Measurements from ENCODE around the gene ADIPOR2.

Gene ADIPOR2, protein sequence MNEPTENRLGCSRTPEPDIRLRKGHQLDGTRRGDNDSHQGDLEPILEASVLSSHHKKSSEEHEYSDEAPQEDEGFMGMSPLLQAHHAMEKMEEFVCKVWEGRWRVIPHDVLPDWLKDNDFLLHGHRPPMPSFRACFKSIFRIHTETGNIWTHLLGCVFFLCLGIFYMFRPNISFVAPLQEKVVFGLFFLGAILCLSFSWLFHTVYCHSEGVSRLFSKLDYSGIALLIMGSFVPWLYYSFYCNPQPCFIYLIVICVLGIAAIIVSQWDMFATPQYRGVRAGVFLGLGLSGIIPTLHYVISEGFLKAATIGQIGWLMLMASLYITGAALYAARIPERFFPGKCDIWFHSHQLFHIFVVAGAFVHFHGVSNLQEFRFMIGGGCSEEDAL

DNA sequence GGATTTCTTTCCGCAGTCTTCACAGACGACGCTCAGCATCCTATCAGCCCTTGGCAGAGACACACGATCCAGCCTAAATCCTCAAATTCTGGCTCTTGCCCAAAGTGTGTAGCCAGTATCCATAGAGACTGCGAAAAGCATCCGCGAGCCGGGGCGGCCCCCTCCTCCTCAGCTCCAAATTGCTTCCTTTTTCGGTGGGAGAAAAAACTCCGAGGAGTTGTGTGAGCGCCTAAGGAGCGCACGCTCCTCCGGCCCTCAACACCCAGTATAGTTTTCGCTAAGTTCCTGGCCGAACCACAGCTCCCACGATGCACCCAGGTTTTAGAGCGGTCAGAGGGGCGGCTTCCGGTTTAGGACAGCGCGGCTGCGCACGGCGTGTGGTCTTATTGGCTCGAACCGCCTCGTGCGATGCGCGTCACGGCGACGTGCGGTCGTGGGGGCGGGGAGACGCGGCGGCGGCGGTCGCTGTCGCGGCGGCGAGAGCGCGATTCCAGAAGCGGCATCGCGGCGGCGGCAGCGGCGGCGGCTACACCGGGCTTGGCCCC lies at the start of gene ADIPOR2:
Gene ADIPOR2 (plus strand): TSS at position 493 of the 545 bp plus-strand sequence. CDS start 63,274 bp downstream, outside the sequence.
- Histone ChIP-seq H3K27me3 (no peaks in the 10 kb centered on the region), H3K4me3 (peak within 1 kb of the TSS; percentile 72 to 98), H3K4me1 (peaks cover 0 to 23% (median 18%) of the 10 kb centered on the region in 4 donors), H3K27ac (peak within 1 kb of the TSS; percentile 94 to 95), H3K9me3 (no peaks in the 10 kb centered on the region), H3K36me3 (no peaks in the 10 kb centered on the region)
- TF ChIP-seq, protein P1, sequence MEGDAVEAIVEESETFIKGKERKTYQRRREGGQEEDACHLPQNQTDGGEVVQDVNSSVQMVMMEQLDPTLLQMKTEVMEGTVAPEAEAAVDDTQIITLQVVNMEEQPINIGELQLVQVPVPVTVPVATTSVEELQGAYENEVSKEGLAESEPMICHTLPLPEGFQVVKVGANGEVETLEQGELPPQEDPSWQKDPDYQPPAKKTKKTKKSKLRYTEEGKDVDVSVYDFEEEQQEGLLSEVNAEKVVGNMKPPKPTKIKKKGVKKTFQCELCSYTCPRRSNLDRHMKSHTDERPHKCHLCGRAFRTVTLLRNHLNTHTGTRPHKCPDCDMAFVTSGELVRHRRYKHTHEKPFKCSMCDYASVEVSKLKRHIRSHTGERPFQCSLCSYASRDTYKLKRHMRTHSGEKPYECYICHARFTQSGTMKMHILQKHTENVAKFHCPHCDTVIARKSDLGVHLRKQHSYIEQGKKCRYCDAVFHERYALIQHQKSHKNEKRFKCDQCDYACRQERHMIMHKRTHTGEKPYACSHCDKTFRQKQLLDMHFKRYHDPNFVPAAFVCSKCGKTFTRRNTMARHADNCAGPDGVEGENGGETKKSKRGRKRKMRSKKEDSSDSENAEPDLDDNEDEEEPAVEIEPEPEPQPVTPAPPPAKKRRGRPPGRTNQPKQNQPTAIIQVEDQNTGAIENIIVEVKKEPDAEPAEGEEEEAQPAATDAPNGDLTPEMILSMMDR (IDR thresholded peaks at IDR 0.05) = no peak
- DNase-seq = peak; percentile 94 to 97
- intact Hi-C loops (cut with DNase I; ENCODE audit: low total_unique reads) = loop anchor here (5.0 kb wide), 1 partner anchor 38 kb away; no protein-coding TSS in a partner anchor

DNA sequence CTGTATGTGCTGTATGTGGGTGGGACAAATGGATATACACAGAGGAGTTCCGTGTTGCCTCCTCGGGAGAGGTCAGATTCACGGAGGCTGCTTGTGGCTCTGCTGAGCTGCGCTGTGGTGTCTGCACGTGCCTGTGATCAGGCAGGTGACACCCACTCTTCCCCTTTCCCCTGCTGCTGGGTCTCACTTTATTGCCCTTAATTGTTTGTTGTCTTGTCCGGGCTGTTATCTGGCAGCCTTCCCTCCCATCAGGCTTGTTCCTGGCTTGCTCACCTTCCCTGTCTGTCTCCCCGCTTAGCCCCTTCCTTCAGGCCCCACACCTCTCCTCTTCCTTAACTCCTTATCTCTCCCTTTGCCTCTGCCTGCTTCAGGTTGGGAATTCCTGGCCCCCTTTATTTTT lies 48.4 kb upstream of the ADIPOR2 start:
- no peaks in the 10 kb centered on the region for H3K9me3 ChIP-seq
- TF ChIP-seq, protein P1 (IDR thresholded peaks at IDR 0.05) = no peak
- H3K27ac ChIP-seq = no peak overlapping the region
- H3K4me3 ChIP-seq = no peak overlapping the region
- DNase-seq = no peak
- H3K36me3 ChIP-seq = peaks cover 0 to 6% (median 0%) of the 10 kb centered on the region in 3 donors
- H3K27me3 ChIP-seq = no peaks in the 10 kb centered on the region
- intact Hi-C loops (cut with DNase I; ENCODE audit: low total_unique reads) = loop anchor here (10.0 kb wide), 1 partner anchor 302 kb away; no protein-coding TSS in a partner anchor
- H3K4me1 ChIP-seq = peaks cover 0 to 13% (median 9%) of the 10 kb centered on the region in 4 donors

DNA sequence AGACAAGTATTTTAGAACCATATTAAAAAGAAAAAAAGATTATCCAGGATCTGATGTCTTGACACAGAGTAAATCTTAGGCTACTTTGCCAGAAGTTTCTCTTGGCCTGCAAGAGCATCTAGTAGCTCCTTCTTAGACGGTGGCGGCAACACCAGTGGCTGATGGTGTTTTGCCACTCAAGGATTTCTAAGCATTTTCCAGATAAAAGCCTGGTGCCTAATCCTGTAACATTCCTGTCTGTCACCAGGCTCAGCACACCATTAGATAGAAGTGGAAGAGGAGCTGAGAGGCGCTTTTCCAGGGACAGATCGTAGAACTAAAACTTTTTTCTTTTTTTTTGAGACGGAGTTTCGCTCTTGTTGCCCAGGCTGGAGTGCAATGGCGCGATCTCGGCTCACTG lies 47.8 kb upstream of the ADIPOR2 start:
- intact Hi-C loops (cut with DNase I; ENCODE audit: low total_unique reads) = loop anchor here (10.0 kb wide), 1 partner anchor 302 kb away; no protein-coding TSS in a partner anchor

DNA sequence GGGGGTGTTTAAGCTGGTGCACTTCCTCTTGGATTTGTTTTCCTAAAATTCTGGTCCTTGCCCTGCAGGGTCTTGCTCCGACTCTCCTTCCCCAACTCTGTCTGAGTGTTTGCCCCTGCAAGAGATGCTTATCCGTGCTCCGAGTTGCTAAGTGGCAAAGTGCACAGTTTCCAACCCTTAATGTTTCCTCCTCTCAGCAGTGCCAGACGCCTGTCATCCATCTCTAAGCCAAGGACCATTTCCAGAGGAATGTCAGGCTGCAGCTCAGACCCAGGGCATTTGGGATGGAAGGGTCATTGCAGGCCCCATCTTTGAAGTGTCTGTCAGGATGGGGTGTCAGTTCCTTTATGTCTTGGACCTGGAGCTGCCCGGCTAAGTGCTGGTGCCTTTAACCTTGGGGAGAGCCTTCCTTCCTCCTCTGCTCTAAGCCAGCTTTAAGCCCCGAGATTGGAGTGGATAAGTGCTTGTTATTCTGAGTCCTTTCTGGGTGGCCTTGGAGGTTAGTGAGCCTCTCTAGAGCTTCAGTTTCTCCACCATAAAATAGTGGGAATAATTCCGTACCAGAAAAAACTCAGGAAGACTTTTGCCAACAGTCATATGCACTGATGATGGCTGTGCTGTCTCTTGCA lies 46.9 kb upstream of the ADIPOR2 start:
- H3K27ac ChIP-seq = no peak overlapping the region
- H3K36me3 ChIP-seq = peaks cover 0 to 6% (median 0%) of the 10 kb centered on the region in 3 donors
- TF ChIP-seq, protein P1 (IDR thresholded peaks at IDR 0.05) = no peak
- H3K4me3 ChIP-seq = no peak overlapping the region
- H3K4me1 ChIP-seq = peaks cover 0 to 13% (median 9%) of the 10 kb centered on the region in 4 donors
- DNase-seq = no peak
- no peaks in the 10 kb centered on the region for H3K9me3 ChIP-seq
- no peaks in the 10 kb centered on the region for H3K27me3 ChIP-seq
- intact Hi-C loops (cut with DNase I; ENCODE audit: low total_unique reads) = loop anchor here (10.0 kb wide), 1 partner anchor 301 kb away; no protein-coding TSS in a partner anchor

More for the DNA sequence above, 47.8 kb upstream of the ADIPOR2 start:
- no peak overlapping the region for H3K4me3 ChIP-seq
- peaks cover 0 to 6% (median 0%) of the 10 kb centered on the region in 3 donors for H3K36me3 ChIP-seq
- no peaks in the 10 kb centered on the region for H3K27me3 ChIP-seq
- no peaks in the 10 kb centered on the region for H3K9me3 ChIP-seq
- no peak overlapping the region for H3K27ac ChIP-seq
- DNase-seq = no peak
- TF ChIP-seq, protein P1 (IDR thresholded peaks at IDR 0.05) = no peak
- H3K4me1 ChIP-seq = peaks cover 0 to 13% (median 9%) of the 10 kb centered on the region in 4 donors
